DND-41 (cell line): ENCODE data around the gene WWP2.

ENCODE experiments used
- CTCF ChIP-seq: IDR thresholded peaks from 2 replicates; pipeline ENCODE4 v1.5.1; 2012; ENCODE audit warnings: borderline replicate concordance, low read length, moderate library complexity, mild to moderate bottlenecking; ENCODE audit not compliant: poor library complexity, severe bottlenecking; ENCODE audit errors: extremely low read depth
- EZH2 ChIP-seq: IDR thresholded peaks from 3 replicates; pipeline ENCODE4 v1.6.1; 2012; ENCODE audit warnings: borderline replicate concordance, low read depth, mild to moderate bottlenecking, moderate library complexity, low read length, inconsistent platforms; ENCODE audit not compliant: severe bottlenecking

GRCh38 chr16:69839798-69840409, 77.8 kb downstream of the WWP2 start:
- TF ChIP-seq CTCF = no peak
- TF ChIP-seq EZH2 = no peak
